Right ventricle myocardium inferior (tissue), 1 donor: ENCODE measurements around the gene PARD3. TPM values are rescaled to one million over a fixed set of nuclear protein-coding genes. Genes with fewer than 3 reads are reported as not detected.
"Not testable (repeated sequence)": the region's sequence is repeated elsewhere in the genome, so short reads cannot be mapped to it uniquely, and the experiment has no call there.

Experiments
- ATAC-seq: fragments of 200-7000 bp; cut with Tn5 transposase; one replicate; pipeline ENCODE4 v1.9.1; 2020; ENCODE audit warnings: mild to moderate bottlenecking, moderate library complexity
- DNase-seq: peaks from one replicate; pipeline ENCODE4 v3.0.0; 2021; ENCODE audit errors: missing footprints
- intact Hi-C: fragments of 100-400 bp; cut with DNase I; formaldehyde crosslinking; loops from one replicate; pipeline ENCODE4 v1.11.0; 2022
- total RNA-seq: library from RNA; stranded (reverse); fragmentation: NEBNext Ultra II Directional; extraction: Animal tissue kit (Norgen Biotek cat#: 25700); gene quantifications from one replicate; pipeline ENCODE4 v1.2.1, GENCODE V29; 2021
- donor health status: DM: no; HTN: yes; CAD: no; lungs with severe emphysema.

Gene PARD3
- total RNA-seq, 1 donor from 2014 or later = 34.6 TPM

GRCh38 chr10:34427158-34427910 is 387.8 kb downstream of the PARD3 start:
- ATAC-seq, intact Hi-C loops, DNase-seq: not testable (repeated sequence)

- intact Hi-C loops, ATAC-seq, DNase-seq: not testable (repeated sequence)
Observed at GRCh38 chr10:34426538-34427157, 388.4 kb downstream of the PARD3 start.

GRCh38 chr10:34426041-34426440 is 389.1 kb downstream of the PARD3 start:
- DNase-seq = no peak
- intact Hi-C loops = no loop called here
- no peak for ATAC-seq

- ATAC-seq (no peak), DNase-seq (no peak)
- intact Hi-C loops = no loop called here
Observed at GRCh38 chr10:34423673-34424625, 391.1 kb downstream of the PARD3 start.

GRCh38 chr10:34420795-34421194 is 394.3 kb downstream of the PARD3 start:
- intact Hi-C loops = no loop called here

GRCh38 chr10:34420273-34420672 is 394.8 kb downstream of the PARD3 start:
- intact Hi-C loops = no loop called here
- DNase-seq = no peak
- no peak for ATAC-seq

More at GRCh38 chr10:34420795-34421194, 394.3 kb downstream of the PARD3 start:
- DNase-seq = no peak
- no peak for ATAC-seq

GRCh38 chr10:34415039-34415438 is 400.1 kb downstream of the PARD3 start:
- ATAC-seq (no peak), DNase-seq (no peak)
- intact Hi-C loops = no loop called here

GRCh38 chr10:34413756-34414587 is 401.1 kb downstream of the PARD3 start:
- intact Hi-C loops = no loop called here
- ATAC-seq (no peak), DNase-seq (no peak)

- ATAC-seq = no peak
Observed at GRCh38 chr10:34413214-34413613, 401.9 kb downstream of the PARD3 start.

GRCh38 chr10:34408956-34409355 is 406.1 kb downstream of the PARD3 start:
- ATAC-seq (no peak), DNase-seq (no peak)
- intact Hi-C loops = no loop called here

More at GRCh38 chr10:34413214-34413613, 401.9 kb downstream of the PARD3 start:
- no peak for DNase-seq
- intact Hi-C loops = no loop called here

- ATAC-seq (no peak), DNase-seq (no peak)
- intact Hi-C loops = no loop called here
Observed at GRCh38 chr10:34408381-34408780, 406.7 kb downstream of the PARD3 start.

- ATAC-seq = peak; percentile 44
- DNase-seq = no peak
- intact Hi-C loops = no loop called here
Observed at GRCh38 chr10:34407324-34407805, 407.7 kb downstream of the PARD3 start.

- intact Hi-C loops = no loop called here
- ATAC-seq = no peak
- no peak for DNase-seq
Observed at GRCh38 chr10:34406463-34407323, 408.4 kb downstream of the PARD3 start.

- DNase-seq (no peak), ATAC-seq (no peak)
- intact Hi-C loops = no loop called here
Observed at GRCh38 chr10:34405611-34406462, 409.3 kb downstream of the PARD3 start.

GRCh38 chr10:34403512-34403911 is 411.6 kb downstream of the PARD3 start:
- ATAC-seq (no peak), DNase-seq (no peak)
- intact Hi-C loops = no loop called here

- ATAC-seq (no peak), DNase-seq (no peak)
- intact Hi-C loops = no loop called here
Observed at GRCh38 chr10:34400075-34400474, 415.0 kb downstream of the PARD3 start.

GRCh38 chr10:34399013-34399412 is 416.1 kb downstream of the PARD3 start:
- intact Hi-C loops = no loop called here
- no peak for DNase-seq
- ATAC-seq = no peak
